Left lobe of liver (tissue), 2 donors: ENCODE data around the gene NEGR1. TPM values are rescaled to one million over a fixed set of nuclear protein-coding genes. Genes with fewer than 3 reads are reported as not detected.
A peak's percentile ranks its signal among the peaks of the same experiment; 100 is the strongest.
"Not testable (repeated sequence)": the region's sequence is repeated elsewhere in the genome, so short reads cannot be mapped to it uniquely, and the experiment has no call there.

Source experiments
- ATAC-seq: fragments of 200-7000 bp; cut with Tn5 transposase; one replicate; pipeline ENCODE4 v1.9.1; 2020; ENCODE audit warnings: mild to moderate bottlenecking, moderate library complexity
- DNase-seq: peaks from one replicate; pipeline ENCODE4 v3.0.0-alpha.2; 2020; ENCODE audit warnings: low spot score
- total RNA-seq: library from RNA; stranded (reverse); gene quantifications from one replicate; pipeline ENCODE4 v1.2.1, GENCODE V29; 2021
- donor health status: DM: no; HTN: no; CAD: no; lungs with moderate emphysema.
- donor health status: DM: no; HTN: yes; CAD: no.

The NEGR1 gene
- total RNA-seq, result 0.20 TPM

DNA sequence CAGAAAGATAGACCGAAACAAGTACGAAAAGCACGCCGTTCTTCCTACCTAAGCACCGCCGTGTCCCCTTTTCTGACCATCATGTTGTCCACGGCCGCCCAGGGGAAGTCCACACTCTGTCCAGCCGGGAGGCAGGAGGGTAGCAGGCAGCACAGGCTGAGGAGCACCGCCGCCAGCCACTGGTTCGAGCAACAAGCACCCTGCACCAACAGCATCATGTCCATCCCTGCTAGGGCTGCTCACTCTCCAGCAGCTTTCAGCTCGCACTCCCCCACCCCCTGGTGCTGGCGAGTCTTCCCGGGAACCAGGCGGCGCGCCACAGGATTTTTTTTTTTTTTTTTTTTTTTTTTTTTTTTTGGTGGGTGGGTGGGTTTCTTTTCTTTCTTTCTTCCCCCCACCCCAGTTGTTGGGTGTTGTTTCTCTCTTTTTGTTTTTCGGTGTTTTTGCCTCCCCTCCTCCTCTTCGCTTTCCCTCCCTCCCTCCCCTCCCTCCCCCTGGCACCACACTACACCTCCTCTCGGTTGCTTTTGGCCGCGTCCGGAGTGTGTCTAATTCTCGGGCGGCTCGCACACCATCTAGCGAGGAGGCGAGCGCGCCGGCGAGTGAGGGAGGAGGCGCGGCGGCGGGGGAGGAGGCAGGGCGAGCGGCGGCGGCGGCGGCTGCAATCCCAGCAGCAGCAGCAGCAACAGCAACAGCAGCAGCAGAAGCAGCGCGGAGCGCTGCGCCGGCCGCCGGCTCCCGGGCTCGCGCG, at the start of gene NEGR1:
Gene NEGR1 (minus strand): TSS at position 269 of the 751 bp plus-strand sequence.
- peak; percentile 95 for ATAC-seq
- peak; percentile 63 for DNase-seq

DNA sequence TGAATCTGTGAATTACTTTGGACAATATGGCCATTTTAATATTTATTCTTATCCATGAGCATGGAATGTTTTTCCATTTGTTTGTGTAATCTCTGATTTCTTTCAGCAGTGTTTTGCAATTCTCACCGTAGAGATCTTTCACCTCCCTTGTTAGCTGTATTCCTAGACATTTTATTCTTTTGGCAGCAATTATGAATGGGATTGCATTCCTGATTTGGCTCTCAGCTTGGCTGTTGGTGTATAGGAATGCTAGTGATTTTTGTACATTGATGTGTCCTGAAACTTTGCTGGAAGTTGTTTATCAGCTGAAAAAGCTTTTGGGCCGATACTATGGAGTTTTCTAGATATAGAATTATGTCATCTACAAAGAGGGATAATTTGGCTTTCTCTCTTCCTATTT, 44.2 kb upstream of the NEGR1 start:
- ATAC-seq, result no peak
- no peak for DNase-seq

DNA sequence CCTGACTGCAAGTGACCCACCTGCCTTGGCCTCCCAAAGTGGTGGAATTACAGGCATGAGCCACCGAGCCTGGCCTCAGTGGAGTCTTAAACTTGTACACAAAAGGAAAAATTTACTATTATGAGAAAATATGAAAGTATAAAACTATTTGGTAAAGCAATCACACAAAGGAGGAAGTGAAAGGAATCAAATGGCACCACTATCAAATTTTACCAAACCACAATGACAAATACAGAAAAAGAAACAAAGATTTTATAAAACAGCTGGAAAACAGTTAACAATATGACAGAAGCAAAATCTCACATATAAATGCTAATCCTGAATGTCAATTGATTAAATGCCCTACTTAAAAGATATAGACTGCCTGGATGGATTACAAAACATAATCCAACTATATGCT, 42.1 kb upstream of the NEGR1 start:
- no peak for ATAC-seq
- no peak for DNase-seq

- ATAC-seq (no peak), DNase-seq (no peak)
Observed at GRCh38 chr1:72322910-72323309, 40.6 kb upstream of the NEGR1 start.

DNA sequence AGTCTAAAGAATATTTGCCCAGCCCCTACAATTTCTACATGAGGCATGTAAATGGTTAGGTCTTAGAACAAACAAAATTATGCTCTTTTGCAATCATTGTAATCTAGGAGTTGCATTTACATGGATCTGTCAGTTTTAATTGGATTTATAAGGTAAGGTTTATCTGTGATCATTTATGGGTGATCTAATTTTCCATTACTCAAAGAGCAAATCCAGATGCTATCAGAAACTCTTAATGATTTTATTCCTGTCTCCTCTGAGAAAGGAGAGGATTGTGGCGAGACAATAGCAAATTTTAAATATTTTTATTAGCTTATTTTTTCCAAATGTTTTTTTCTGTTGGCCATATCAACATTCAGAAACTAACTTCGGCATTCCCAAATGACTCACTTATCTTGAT, 14.2 kb upstream of the NEGR1 start:
- ATAC-seq (no peak), DNase-seq (no peak)

GRCh38 chr1:72288886-72289285, 6.5 kb upstream of the NEGR1 start:
- ATAC-seq, result no peak
- DNase-seq, result no peak

DNA sequence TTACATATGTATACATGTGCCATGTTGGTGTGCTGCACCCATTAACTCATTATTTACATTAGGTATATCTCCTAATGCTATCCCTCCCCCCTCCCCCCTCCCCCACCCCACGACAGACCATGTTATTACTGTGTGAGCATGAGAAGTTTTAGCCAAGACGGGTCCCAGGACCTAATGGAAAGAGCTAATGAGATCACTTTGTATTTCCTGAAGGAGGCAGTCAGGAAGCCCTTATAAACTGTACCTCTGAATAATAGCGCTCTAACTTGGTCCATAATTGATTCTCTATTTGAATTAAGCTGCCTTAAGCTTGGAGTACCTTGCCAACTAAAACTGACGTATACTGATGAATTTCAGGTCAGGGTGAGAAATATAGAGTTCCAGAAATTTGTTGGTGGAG, 4.1 kb upstream of the NEGR1 start:
- ATAC-seq (no peak), DNase-seq (no peak)

- no peak for DNase-seq
- ATAC-seq, result no peak
Observed at GRCh38 chr1:72285074-72285425, 2.7 kb upstream of the NEGR1 start.

DNA sequence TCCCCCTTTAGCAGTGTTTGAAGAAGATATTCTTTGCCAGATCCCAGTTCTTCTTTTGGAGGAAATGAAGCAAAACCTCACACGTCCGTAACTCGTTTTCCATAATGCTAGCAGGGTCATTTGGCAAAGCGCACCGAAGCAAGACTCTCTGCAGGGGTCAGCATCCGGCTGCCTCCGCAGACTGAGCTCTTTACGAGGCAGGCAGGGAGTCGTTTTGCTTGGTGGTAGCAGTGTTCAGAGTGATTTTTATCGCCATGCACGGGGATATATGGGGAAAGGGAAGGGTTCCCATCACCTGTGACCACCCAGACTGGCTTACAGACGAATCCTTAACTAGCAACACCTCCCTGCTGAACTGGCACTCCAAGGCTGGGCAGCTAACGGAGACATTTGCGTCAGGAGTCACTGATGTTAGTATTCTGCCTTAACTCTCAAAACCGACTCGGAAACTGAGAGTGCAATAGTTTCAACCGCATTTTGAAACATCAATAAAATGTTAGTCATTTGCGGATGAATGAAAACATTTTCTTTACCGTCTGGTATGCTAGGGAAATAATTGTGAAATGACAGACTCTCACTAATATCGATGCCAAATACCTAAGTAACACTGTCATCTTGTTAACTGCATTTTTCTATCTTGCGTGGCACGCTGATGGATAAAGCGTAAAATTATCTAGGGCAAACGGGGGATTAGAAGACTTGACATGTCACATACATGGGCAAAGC, 2.2 kb upstream of the NEGR1 start:
- ATAC-seq, result no peak
- no peak for DNase-seq

DNA sequence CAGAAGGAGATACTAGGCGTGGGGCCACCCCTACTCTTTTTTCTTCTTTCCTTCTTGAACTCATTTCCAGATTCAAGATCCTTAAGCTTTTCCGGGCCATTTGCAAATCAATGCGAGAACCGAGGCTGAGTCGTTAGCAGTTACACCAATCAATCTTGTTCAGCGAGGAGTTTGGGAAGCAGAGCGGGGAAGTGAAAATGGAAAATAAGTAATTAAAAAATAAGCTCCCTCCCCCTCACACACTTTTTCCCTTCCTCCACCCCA, 1.7 kb upstream of the NEGR1 start:
- no peak for DNase-seq
- ATAC-seq, result no peak

DNA sequence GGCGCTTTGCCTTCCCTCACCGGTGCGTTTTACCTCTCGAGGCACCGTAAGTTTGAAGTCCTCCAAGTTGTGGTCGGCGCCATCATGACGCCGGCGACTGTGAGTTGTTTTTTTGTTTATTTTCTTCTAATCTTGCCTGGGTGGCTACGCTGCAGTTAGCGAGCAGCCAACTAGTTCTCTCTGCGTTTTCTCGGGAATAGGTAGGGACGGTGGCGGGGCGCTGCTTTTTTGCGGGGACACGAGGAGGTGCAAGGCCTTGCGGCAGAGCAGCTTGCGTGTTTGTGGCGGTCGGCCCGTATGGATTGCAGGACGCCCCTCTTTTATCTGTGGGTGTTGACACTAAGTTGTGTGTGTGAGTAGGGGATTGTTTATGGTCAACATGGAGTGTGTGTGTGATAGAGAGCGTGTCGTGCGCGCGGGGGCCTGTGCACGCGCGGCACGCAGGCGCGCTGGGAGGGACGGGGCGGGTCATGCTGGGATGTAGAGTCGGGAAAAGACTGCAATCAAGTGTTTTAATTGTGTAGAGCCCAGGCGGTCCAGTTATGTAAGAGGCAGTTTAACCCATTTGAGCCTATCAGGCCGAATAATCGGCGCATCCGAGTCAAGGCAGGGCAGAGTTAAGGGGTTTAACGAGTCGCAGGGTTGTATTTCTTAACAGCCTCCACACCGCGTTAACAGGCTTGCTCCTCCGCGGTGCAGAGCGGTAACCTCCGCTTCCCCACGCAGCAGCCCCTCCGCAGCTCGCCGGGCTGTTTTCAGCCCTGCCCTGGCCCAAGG, 1.2 kb upstream of the NEGR1 start:
- DNase-seq, result peak; percentile 55
- peak; percentile 79 for ATAC-seq

DNA sequence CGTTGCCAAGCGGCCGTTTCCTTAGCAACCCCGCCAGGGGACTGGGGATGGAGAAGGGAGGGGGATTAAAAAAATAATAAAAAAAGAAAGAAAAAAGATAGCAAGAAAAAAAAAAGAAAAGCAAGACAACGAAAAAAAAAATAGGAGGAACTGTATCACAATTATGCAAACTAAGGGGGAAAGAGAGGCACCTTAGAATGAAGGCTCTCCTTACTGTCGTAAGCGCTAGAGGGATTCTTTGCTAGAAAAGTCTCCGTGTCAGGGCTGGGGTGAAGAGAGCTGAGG, 625 bp upstream of the NEGR1 start:
- no peak for DNase-seq
- ATAC-seq, result no peak

DNA sequence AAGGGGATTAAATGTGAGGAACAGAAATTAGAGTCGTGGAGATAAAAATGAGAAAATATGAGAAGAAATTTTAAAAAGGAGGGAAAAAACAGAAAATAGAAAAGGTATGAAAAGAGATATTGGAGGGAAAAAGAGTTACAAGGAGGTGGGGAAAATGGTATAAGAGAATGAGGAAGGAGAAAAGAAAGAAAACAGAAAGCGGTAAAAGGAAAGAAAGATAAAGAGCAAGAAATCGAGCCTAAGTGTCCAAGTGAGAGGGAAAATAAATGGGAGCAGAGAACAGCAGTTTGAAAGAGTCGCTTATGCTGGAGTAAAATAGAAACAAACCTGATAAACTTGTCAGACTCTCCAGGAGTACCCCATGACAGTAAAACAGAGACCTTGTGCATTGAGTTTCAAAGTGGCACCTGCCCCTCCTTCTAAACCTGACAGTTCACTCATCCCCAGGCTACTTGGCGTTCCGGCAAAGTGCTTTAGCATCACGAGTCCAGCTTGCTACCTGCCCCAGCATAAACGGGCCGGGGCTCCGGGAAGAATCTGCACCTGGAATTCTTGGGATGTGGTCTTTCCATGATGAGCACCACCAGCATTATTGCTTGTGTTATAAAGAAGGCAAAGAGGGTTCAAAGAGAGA, 585 bp downstream of the NEGR1 start:
- DNase-seq (no peak), ATAC-seq (no peak)

GRCh38 chr1:72281144-72281543, 1.2 kb downstream of the NEGR1 start:
- no peak for ATAC-seq
- no peak for DNase-seq

DNA sequence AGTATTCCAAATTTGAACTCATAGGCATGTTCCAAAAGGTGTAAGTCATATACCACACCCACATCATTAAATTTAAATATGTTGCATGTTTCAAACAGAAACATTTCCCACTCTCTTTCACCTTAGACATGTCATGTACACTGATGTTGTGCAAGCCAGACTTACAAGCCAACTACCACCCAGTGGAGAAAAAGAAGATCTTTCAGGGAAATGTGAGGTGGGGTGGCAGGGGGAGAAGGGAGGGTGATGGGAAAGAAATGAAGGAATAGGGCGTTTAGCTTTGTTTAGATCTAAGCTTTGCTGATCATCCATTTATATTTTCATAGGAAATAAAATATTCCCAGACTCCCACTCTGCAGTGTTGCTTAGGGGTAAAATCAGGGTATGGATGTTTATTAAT, 1.6 kb downstream of the NEGR1 start:
- ATAC-seq, result no peak
- no peak for DNase-seq

DNA sequence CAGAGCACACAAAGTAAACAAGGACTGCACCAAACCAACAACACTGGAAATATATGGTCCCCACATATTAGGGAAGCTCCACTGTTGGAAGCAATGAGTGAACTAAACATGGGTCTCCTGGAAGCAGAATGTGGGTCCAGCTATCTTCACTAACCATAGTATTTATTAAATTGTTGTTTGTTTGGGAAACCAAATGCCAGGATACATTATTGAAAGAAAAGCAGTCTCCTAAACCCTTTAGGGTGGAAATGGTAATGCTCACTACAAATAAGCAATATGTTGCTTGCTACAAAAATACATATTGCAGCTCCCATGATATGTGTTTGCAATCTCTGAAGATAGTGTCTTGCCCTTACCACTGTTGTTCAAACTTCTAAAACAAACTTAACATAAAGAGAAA, 2.2 kb downstream of the NEGR1 start:
- ATAC-seq (no peak), DNase-seq (no peak)

GRCh38 chr1:72278461-72278860, 3.9 kb downstream of the NEGR1 start:
- DNase-seq (no peak), ATAC-seq (no peak)

DNA sequence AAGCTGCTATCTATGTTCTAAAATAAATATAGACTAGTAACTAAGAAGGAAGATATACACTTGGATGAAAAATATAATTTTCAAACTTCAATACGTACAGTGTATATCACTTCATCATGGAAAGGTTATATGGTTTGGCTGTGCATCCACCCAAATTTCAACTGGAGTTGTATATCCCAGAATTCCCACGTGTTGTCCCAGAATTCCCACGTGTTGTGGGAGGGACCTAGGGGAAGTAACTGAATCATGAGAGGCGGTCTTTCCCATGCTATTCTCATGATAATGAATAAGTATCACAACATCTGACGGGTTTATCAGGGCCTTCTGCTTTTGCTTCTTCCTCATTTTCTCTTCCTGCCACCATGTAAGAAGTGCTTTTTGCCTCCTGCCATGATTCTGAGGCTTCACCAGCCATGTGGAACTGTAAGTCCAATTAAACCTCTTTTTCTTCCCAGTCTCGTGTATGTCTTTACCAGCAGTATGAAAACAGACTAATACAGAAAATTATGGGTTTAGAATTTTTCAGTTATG, 10.7 kb downstream of the NEGR1 start:
- ATAC-seq (no peak), DNase-seq (no peak)

GRCh38 chr1:72262735-72263134, 19.6 kb downstream of the NEGR1 start:
- no peak for DNase-seq
- ATAC-seq, result no peak

DNA sequence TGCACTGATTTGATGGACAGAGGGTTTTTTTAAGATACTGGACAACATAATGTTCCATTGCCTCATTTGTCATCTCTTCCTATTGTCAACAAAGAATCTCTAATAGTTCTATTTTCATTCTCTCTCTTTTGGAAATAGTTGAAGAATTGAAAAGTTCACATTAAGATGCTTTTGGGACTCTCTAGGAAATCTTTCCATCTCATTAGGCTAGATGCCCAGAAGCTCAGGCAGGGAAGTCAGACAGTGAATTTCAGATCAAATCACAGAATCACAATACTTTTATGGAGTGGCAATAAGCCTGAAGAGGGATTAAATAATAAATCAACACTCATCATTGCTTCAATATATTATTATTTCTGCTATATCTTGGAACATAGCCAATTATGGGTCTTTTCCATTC, 29.2 kb downstream of the NEGR1 start:
- DNase-seq (no peak), ATAC-seq (no peak)

- DNase-seq (no peak), ATAC-seq (no peak)
Observed at GRCh38 chr1:72241397-72241796, 40.9 kb downstream of the NEGR1 start.

GRCh38 chr1:72235931-72236330, 46.4 kb downstream of the NEGR1 start:
- ATAC-seq, DNase-seq: not testable (repeated sequence)
